Measurements from ENCODE around the gene ERGIC3.

GRCh38 chr20:35561268-35561667 lies 19.4 kb downstream of the ERGIC3 start:
- TF ChIP-seq CTCF (IDR thresholded peaks at IDR 0.05; ENCODE audit: low read depth, low read length, poor library complexity, severe bottlenecking) = peak; percentile 53
- TF ChIP-seq EZH2phosphoT487 (IDR thresholded peaks at IDR 0.05; ENCODE audit: borderline replicate concordance, low read length) = no peak
